IPS-15b (cell line): ENCODE measurements around the gene TNRC6B.

Experiments
- H3K27me3 ChIP-seq: one replicate; pipeline ENCODE4 v1.6.1; 2013; ENCODE audit warnings: low read length; ENCODE audit not compliant: control insufficient read depth, insufficient read depth
- H3K36me3 ChIP-seq: one replicate; pipeline ENCODE4 v1.6.1; 2013; ENCODE audit warnings: low read length; ENCODE audit not compliant: control insufficient read depth, insufficient read depth
- H3K4me1 ChIP-seq: one replicate; pipeline ENCODE4 v1.6.1; 2013; ENCODE audit warnings: mild to moderate bottlenecking, low read length; ENCODE audit not compliant: control insufficient read depth, insufficient read depth
- H3K4me3 ChIP-seq: one replicate; pipeline ENCODE4 v1.5.1; 2013; ENCODE audit warnings: low read depth, low read length
- H3K9ac ChIP-seq: one replicate; pipeline ENCODE4 v1.6.1; 2013; ENCODE audit warnings: low read depth, mild to moderate bottlenecking, low read length
- H3K9me3 ChIP-seq: one replicate; pipeline ENCODE4 v1.6.1; 2013; ENCODE audit warnings: mild to moderate bottlenecking, low read length; ENCODE audit not compliant: control insufficient read depth, insufficient read depth

The TNRC6B gene

GRCh38 chr22:40251106-40251505 lies 73.4 kb downstream of the TNRC6B start:
- Histone ChIP-seq H3K36me3 (no peaks in the 10 kb centered on the region), H3K9me3 (no peaks in the 10 kb centered on the region), H3K4me3 (no peak overlapping the region), H3K27me3 (no peaks in the 10 kb centered on the region), H3K4me1 (peaks cover 17% of the 10 kb centered on the region), H3K9ac (peak overlapping the region; percentile 39)

- Histone ChIP-seq H3K36me3 (no peaks in the 10 kb centered on the region), H3K4me1 (peaks cover 17% of the 10 kb centered on the region), H3K4me3 (no peak overlapping the region), H3K9ac (no peak overlapping the region), H3K9me3 (no peaks in the 10 kb centered on the region), H3K27me3 (no peaks in the 10 kb centered on the region)
Measured at GRCh38 chr22:40252146-40252545, 74.4 kb downstream of the TNRC6B start.

GRCh38 chr22:40256516-40256915 lies 78.8 kb downstream of the TNRC6B start:
- H3K27me3 ChIP-seq = no peaks in the 10 kb centered on the region
- peaks cover 3% of the 10 kb centered on the region for H3K4me1 ChIP-seq
- no peak overlapping the region for H3K9ac ChIP-seq
- no peaks in the 10 kb centered on the region for H3K9me3 ChIP-seq
- no peaks in the 10 kb centered on the region for H3K36me3 ChIP-seq
- H3K4me3 ChIP-seq = no peak overlapping the region

- Histone ChIP-seq H3K36me3 (peaks cover 2% of the 10 kb centered on the region), H3K9ac (no peak overlapping the region), H3K4me1 (no peaks in the 10 kb centered on the region), H3K27me3 (no peaks in the 10 kb centered on the region), H3K9me3 (no peaks in the 10 kb centered on the region), H3K4me3 (no peak overlapping the region)
Measured at GRCh38 chr22:40258017-40258416, 80.3 kb downstream of the TNRC6B start.

- no peak overlapping the region for H3K4me3 ChIP-seq
- H3K36me3 ChIP-seq = peaks cover 2% of the 10 kb centered on the region
- no peaks in the 10 kb centered on the region for H3K27me3 ChIP-seq
- H3K4me1 ChIP-seq = no peaks in the 10 kb centered on the region
- no peak overlapping the region for H3K9ac ChIP-seq
- H3K9me3 ChIP-seq = no peaks in the 10 kb centered on the region
Measured at GRCh38 chr22:40258501-40258915, 80.8 kb downstream of the TNRC6B start.

- Histone ChIP-seq H3K36me3 (peaks cover 26% of the 10 kb centered on the region), H3K9me3 (no peaks in the 10 kb centered on the region), H3K4me3 (no peak overlapping the region), H3K4me1 (no peaks in the 10 kb centered on the region), H3K9ac (no peak overlapping the region), H3K27me3 (no peaks in the 10 kb centered on the region)
Measured at GRCh38 chr22:40261783-40262182, 84.1 kb downstream of the TNRC6B start.

GRCh38 chr22:40263191-40263590 lies 85.5 kb downstream of the TNRC6B start:
- no peaks in the 10 kb centered on the region for H3K4me1 ChIP-seq
- peaks cover 26% of the 10 kb centered on the region for H3K36me3 ChIP-seq
- no peaks in the 10 kb centered on the region for H3K9me3 ChIP-seq
- no peaks in the 10 kb centered on the region for H3K27me3 ChIP-seq
- H3K9ac ChIP-seq = no peak overlapping the region
- no peak overlapping the region for H3K4me3 ChIP-seq

- peaks cover 26% of the 10 kb centered on the region for H3K36me3 ChIP-seq
- H3K4me3 ChIP-seq = no peak overlapping the region
- no peaks in the 10 kb centered on the region for H3K9me3 ChIP-seq
- no peak overlapping the region for H3K9ac ChIP-seq
- H3K27me3 ChIP-seq = no peaks in the 10 kb centered on the region
- no peaks in the 10 kb centered on the region for H3K4me1 ChIP-seq
Measured at GRCh38 chr22:40265783-40266182, 88.1 kb downstream of the TNRC6B start.

GRCh38 chr22:40270031-40270430 lies 92.3 kb downstream of the TNRC6B start:
- Histone ChIP-seq H3K9ac (no peak overlapping the region), H3K4me3 (no peak overlapping the region), H3K4me1 (no peaks in the 10 kb centered on the region), H3K27me3 (no peaks in the 10 kb centered on the region), H3K36me3 (peaks cover 24% of the 10 kb centered on the region), H3K9me3 (no peaks in the 10 kb centered on the region)

- Histone ChIP-seq H3K9ac (no peak overlapping the region), H3K4me1 (no peaks in the 10 kb centered on the region), H3K4me3 (no peak overlapping the region), H3K9me3 (no peaks in the 10 kb centered on the region), H3K27me3 (no peaks in the 10 kb centered on the region), H3K36me3 (peaks cover 18% of the 10 kb centered on the region)
Measured at GRCh38 chr22:40270748-40271373, 93.1 kb downstream of the TNRC6B start.

- Histone ChIP-seq H3K9me3 (no peaks in the 10 kb centered on the region), H3K27me3 (no peaks in the 10 kb centered on the region), H3K4me3 (no peak overlapping the region), H3K9ac (no peak overlapping the region), H3K36me3 (peaks cover 14% of the 10 kb centered on the region), H3K4me1 (no peaks in the 10 kb centered on the region)
Measured at GRCh38 chr22:40271440-40271839, 93.7 kb downstream of the TNRC6B start.

GRCh38 chr22:40273319-40273718 lies 95.6 kb downstream of the TNRC6B start:
- Histone ChIP-seq H3K4me3 (no peak overlapping the region), H3K9ac (no peak overlapping the region), H3K36me3 (peaks cover 18% of the 10 kb centered on the region)

More at GRCh38 chr22:40273319-40273718, 95.6 kb downstream of the TNRC6B start:
- Histone ChIP-seq H3K4me1 (no peaks in the 10 kb centered on the region), H3K9me3 (no peaks in the 10 kb centered on the region), H3K27me3 (no peaks in the 10 kb centered on the region)
